ENCODE measurements around the gene ATAT1.

- TF ChIP-seq EZH2phosphoT487 (IDR thresholded peaks at IDR 0.05; ENCODE audit: borderline replicate concordance, low read depth, low read length) = no peak
- TF ChIP-seq CTCF (conservative IDR thresholded peaks at IDR 0.05; ENCODE audit: low read length) = no peak
Measured at GRCh38 chr6:30641048-30641447, 14.4 kb downstream of the ATAT1 start.

All from OCI-LY7 (cell line).